Sigmoid colon (tissue), 7 donors: ENCODE results near the gene CEACAM8. TPM values are rescaled to one million over a fixed set of nuclear protein-coding genes. Genes with fewer than 3 reads are reported as not detected.
"Not testable (repeated sequence)": the region's sequence is repeated elsewhere in the genome, so short reads cannot be mapped to it uniquely, and the experiment has no call there.

Experiments used
- DNase-seq: peaks from one replicate; pipeline ENCODE4 v3.0.0-alpha.2; 2019
- H3K27ac ChIP-seq, 4 donors: fragments of 200-600 bp; sonication (generic); one replicate each; pipeline ENCODE4 v1.5.1; 2016 to 2019; ENCODE audit warnings: mild to moderate bottlenecking in 1 of 4
- H3K27me3 ChIP-seq, 3 donors: fragments of 200-600 bp; sonication (generic); one replicate each; pipeline ENCODE4 v1.5.1; 2019; ENCODE audit warnings: mild to moderate bottlenecking in 1 of 3
- H3K36me3 ChIP-seq, 4 donors: fragments of 200-600 bp; sonication (generic); one replicate each; pipeline ENCODE4 v1.5.1; 2016 to 2019
- H3K4me1 ChIP-seq, 4 donors: fragments of 200-600 bp; sonication (generic); one replicate each; pipeline ENCODE4 v1.5.1; 2017 to 2019
- H3K4me3 ChIP-seq, 4 donors: fragments of 200-600 bp; sonication (generic); one replicate each; pipeline ENCODE4 v1.5.1; 2017 to 2019; ENCODE audit warnings: mild to moderate bottlenecking in 2 of 4, moderate library complexity in 1 of 4
- H3K9me3 ChIP-seq, 4 donors: fragments of 200-600 bp in 3 of 4; sonication (generic) in 3 of 4; one replicate each; pipeline versions ENCODE4 v1.5.1 to v1.6.1; 2013 to 2019
- CTCF ChIP-seq, 4 experiments: fragments of 450-650 bp in 3 of 4; fragments of 200-600 bp in 1 of 4; IDR thresholded peaks; one replicate each; pipeline ENCODE4 v1.5.1; 2016 to 2019; ENCODE audit warnings: antibody characterized with exemption in 4 of 4, mild to moderate bottlenecking in 3 of 4, moderate library complexity in 2 of 4
- EP300 ChIP-seq, 4 donors: sonication (generic); formaldehyde crosslinking; IDR thresholded peaks; one replicate each; pipeline ENCODE4 v1.6.1; 2017; ENCODE audit warnings: antibody characterized with exemption in 4 of 4
- POLR2A ChIP-seq, 2 donors: fragments of 450-650 bp; IDR thresholded peaks; one replicate each; pipeline ENCODE4 v1.6.1; 2016; ENCODE audit warnings: antibody characterized with exemption in 2 of 2, mild to moderate bottlenecking in 2 of 2, moderate library complexity in 2 of 2
- POLR2AphosphoS5 ChIP-seq, 4 donors: sonication (generic); formaldehyde crosslinking; IDR thresholded peaks; one replicate each; pipeline ENCODE4 v1.6.1; 2017; ENCODE audit warnings: antibody characterized with exemption in 4 of 4
- WGBS, 2 donors: extraction: QIAGEN DNeasy Blood & Tissue Kit; methylation state at CpG; one replicate each; pipeline ENCODE4 v1.1.7; 2013; 5-methylcytosine and 5-hydroxymethylcytosine counted together
- intact Hi-C: fragments of 100-400 bp; cut with DNase I; formaldehyde crosslinking; loops from one replicate; pipeline ENCODE4 v1.15.1; 2023
- polyA plus RNA-seq, 3 donors: library from polyadenylated mRNA; stranded (reverse); fragments of 200-250 nt; gene quantifications; one replicate each; pipeline ENCODE4 v1.2.3, GENCODE V29; 2013
- total RNA-seq, 4 donors: library from RNA; depleted of rRNA; stranded (reverse); fragments of >200 nt; gene quantifications; one replicate each; pipeline ENCODE4 v1.1.0, GENCODE V29; 2016
- donor health status: healthy with polysubstance abuse.
- donor health status: Bipolar disorder and iron deficiency.
- donor health status: healthy.

The CEACAM8 gene
- total and polyA plus RNA-seq, 7 donors: 0.69 to 0.76 TPM; not detected in 5

GRCh38 chr19:42628411-42629140, 33.9 kb upstream of the CEACAM8 start:
- Histone ChIP-seq H3K9me3 (no peaks in the 10 kb centered on the region), H3K36me3 (no peaks in the 10 kb centered on the region), H3K4me1 (no peaks in the 10 kb centered on the region), H3K4me3 (no peak overlapping the region), H3K27ac (no peak overlapping the region), H3K27me3 (no peaks in the 10 kb centered on the region)
- 52 to 53% methylated on average over 2 of the region's 2 CpGs for whole genome bisulfite sequencing, 2 donors
- DNase-seq: no peak
- no peak for TF ChIP-seq EP300 (IDR thresholded peaks at IDR 0.05)
- TF ChIP-seq CTCF (IDR thresholded peaks at IDR 0.05): no peak
- no peak for TF ChIP-seq POLR2AphosphoS5 (IDR thresholded peaks at IDR 0.05)
- TF ChIP-seq POLR2A (IDR thresholded peaks at IDR 0.05): no peak
- intact Hi-C loops: no loop called here

GRCh38 chr19:42627916-42628315, 33.2 kb upstream of the CEACAM8 start:
- no peak for DNase-seq
- H3K27me3 ChIP-seq: no peaks in the 10 kb centered on the region
- H3K4me1 ChIP-seq: no peaks in the 10 kb centered on the region
- no peak overlapping the region for H3K27ac ChIP-seq
- intact Hi-C loops: no loop called here
- H3K36me3 ChIP-seq: no peaks in the 10 kb centered on the region
- TF ChIP-seq CTCF (IDR thresholded peaks at IDR 0.05): no peak
- no peak for TF ChIP-seq EP300 (IDR thresholded peaks at IDR 0.05)
- no peak for TF ChIP-seq POLR2A (IDR thresholded peaks at IDR 0.05)
- no peak for TF ChIP-seq POLR2AphosphoS5 (IDR thresholded peaks at IDR 0.05)
- H3K9me3 ChIP-seq: no peaks in the 10 kb centered on the region
- 46 to 64% methylated on average over 2 of the region's 2 CpGs for WGBS, 2 donors
- no peak overlapping the region for H3K4me3 ChIP-seq

GRCh38 chr19:42626181-42626580, 31.5 kb upstream of the CEACAM8 start:
- 70 to 87% methylated on average over 2 of the region's 2 CpGs for WGBS, 2 donors
- H3K36me3 ChIP-seq: no peaks in the 10 kb centered on the region
- DNase-seq: no peak
- no peak overlapping the region for H3K27ac ChIP-seq
- TF ChIP-seq EP300 (IDR thresholded peaks at IDR 0.05): no peak
- TF ChIP-seq POLR2A (IDR thresholded peaks at IDR 0.05): no peak
- no peak for TF ChIP-seq POLR2AphosphoS5 (IDR thresholded peaks at IDR 0.05)
- no peak for TF ChIP-seq CTCF (IDR thresholded peaks at IDR 0.05)
- H3K4me1 ChIP-seq: no peaks in the 10 kb centered on the region
- intact Hi-C loops: no loop called here
- H3K27me3 ChIP-seq: no peaks in the 10 kb centered on the region
- H3K9me3 ChIP-seq: no peaks in the 10 kb centered on the region
- H3K4me3 ChIP-seq: no peak overlapping the region

GRCh38 chr19:42619271-42619670, 24.5 kb upstream of the CEACAM8 start:
- peaks cover 0 to 9% (median 0%) of the 10 kb centered on the region in 3 donors for H3K27me3 ChIP-seq
- no peaks in the 10 kb centered on the region for H3K9me3 ChIP-seq
- H3K4me1 ChIP-seq: no peaks in the 10 kb centered on the region
- no peak overlapping the region for H3K4me3 ChIP-seq
- H3K36me3 ChIP-seq: no peaks in the 10 kb centered on the region
- WGBS, 2 donors: 79 to 87% methylated on average over 1 of the region's 1 CpG
- TF ChIP-seq POLR2A (IDR thresholded peaks at IDR 0.05) (no peak), POLR2AphosphoS5 (IDR thresholded peaks at IDR 0.05) (no peak), EP300 (IDR thresholded peaks at IDR 0.05) (no peak), CTCF (IDR thresholded peaks at IDR 0.05) (no peak)
- no peak overlapping the region for H3K27ac ChIP-seq
- intact Hi-C loops: no loop called here
- no peak for DNase-seq

GRCh38 chr19:42613666-42614065, 18.9 kb upstream of the CEACAM8 start:
- Histone ChIP-seq H3K4me3 (no peak overlapping the region), H3K27ac (no peak overlapping the region), H3K4me1 (no peaks in the 10 kb centered on the region), H3K9me3 (no peaks in the 10 kb centered on the region), H3K36me3 (no peaks in the 10 kb centered on the region), H3K27me3 (peaks cover 0 to 9% (median 0%) of the 10 kb centered on the region in 3 donors)
- no peak for DNase-seq
- 60 to 61% methylated on average over 5 of the region's 5 CpGs for WGBS, 2 donors
- intact Hi-C loops: no loop called here
- TF ChIP-seq EP300 (IDR thresholded peaks at IDR 0.05) (no peak), CTCF (IDR thresholded peaks at IDR 0.05) (no peak), POLR2A (IDR thresholded peaks at IDR 0.05) (no peak), POLR2AphosphoS5 (IDR thresholded peaks at IDR 0.05) (no peak)

GRCh38 chr19:42610401-42610915, 15.7 kb upstream of the CEACAM8 start:
- DNase-seq, intact Hi-C loops, H3K27me3 ChIP-seq, H3K9me3 ChIP-seq, H3K4me3 ChIP-seq, H3K36me3 ChIP-seq, H3K27ac ChIP-seq, H3K4me1 ChIP-seq: not testable (repeated sequence)
- 94 to 95% methylated on average over 33 of the region's 33 CpGs for WGBS, 2 donors
